HEK293T (cell line): Measurements from ENCODE around the gene FAM171A2.

ENCODE experiments used
- CTCF ChIA-PET: fragments of 350-600 bp; formaldehyde crosslinking; extraction: SDS; loops from one replicate; lab custom pipeline; 2021; ENCODE audit warnings: antibody characterized with exemption, inconsistent platforms; lab: Yijun Ruan, JAX
- POLR2A ChIA-PET: fragments of 350-600 bp; formaldehyde crosslinking; extraction: SDS; loops from one replicate; lab custom pipeline; 2020; ENCODE audit warnings: antibody characterized with exemption, inconsistent platforms; lab: Yijun Ruan, JAX
- DNase-seq: peaks from one replicate; pipeline ENCODE4 v3.0.0; 2012; ENCODE audit warnings: mixed read lengths; ENCODE audit errors: extremely low spot score
- ARNT ChIP-seq: fragments of 450-650 bp; IDR thresholded peaks from 2 replicates; pipeline ENCODE4 v1.6.1; 2017; ENCODE audit warnings: mild to moderate bottlenecking
- BHLHE40 ChIP-seq: fragments of 450-650 bp; IDR thresholded peaks from 2 replicates; pipeline ENCODE4 v1.6.1; 2016; ENCODE audit warnings: mild to moderate bottlenecking, moderate library complexity, borderline replicate concordance
- CTBP1 ChIP-seq: fragments of 450-650 bp; IDR thresholded peaks from 2 replicates; pipeline ENCODE4 v1.6.1; 2016; ENCODE audit warnings: borderline replicate concordance
- ELF4 ChIP-seq: fragments of 450-650 bp; IDR thresholded peaks from 2 replicates; pipeline ENCODE4 v1.6.1; 2017; ENCODE audit warnings: antibody characterized with exemption
- FOXA1 ChIP-seq: fragments of 450-650 bp; IDR thresholded peaks from 2 replicates; pipeline ENCODE4 v1.6.1; 2016; ENCODE audit warnings: mild to moderate bottlenecking
- FOXK2 ChIP-seq: fragments of 450-650 bp; IDR thresholded peaks from 2 replicates; pipeline ENCODE4 v1.6.1; 2016; ENCODE audit warnings: mild to moderate bottlenecking
- FOXM1 ChIP-seq: fragments of 450-650 bp; IDR thresholded peaks from 2 replicates; pipeline ENCODE4 v1.6.1; 2017; ENCODE audit warnings: mild to moderate bottlenecking, borderline replicate concordance
- HDGF ChIP-seq: fragments of 450-650 bp; IDR thresholded peaks from 2 replicates; pipeline ENCODE4 v1.6.1; 2017; ENCODE audit warnings: antibody characterized with exemption, borderline replicate concordance
- L3MBTL2 ChIP-seq: fragments of 450-650 bp; conservative IDR thresholded peaks from 2 replicates; pipeline ENCODE4 v1.6.1; 2016; ENCODE audit warnings: mild to moderate bottlenecking
- LEF1 ChIP-seq: fragments of 450-650 bp; IDR thresholded peaks from 2 replicates; pipeline ENCODE4 v1.6.1; 2017; ENCODE audit warnings: mild to moderate bottlenecking, borderline replicate concordance
- NFRKB ChIP-seq: fragments of 450-650 bp; IDR thresholded peaks from 2 replicates; pipeline ENCODE4 v1.6.1; 2016; ENCODE audit warnings: mild to moderate bottlenecking, moderate library complexity
- SP1 ChIP-seq: fragments of 450-650 bp; IDR thresholded peaks from 2 replicates; pipeline ENCODE4 v1.6.1; 2017
- SUZ12 ChIP-seq: fragments of 450-650 bp; IDR thresholded peaks from 2 replicates; pipeline ENCODE4 v1.6.1; 2016; ENCODE audit warnings: mild to moderate bottlenecking
- TARDBP ChIP-seq: fragments of 450-650 bp; IDR thresholded peaks from 2 replicates; pipeline ENCODE4 v1.6.1; 2016
- ZNF384 ChIP-seq: fragments of 450-650 bp; IDR thresholded peaks from 2 replicates; pipeline ENCODE4 v1.6.1; 2016
- TF ChIP-seq, protein P1 (sequence below): fragments of 450-650 bp; IDR thresholded peaks from 2 replicates; pipeline ENCODE4 v1.6.1; 2016

The FAM171A2 gene

DNA sequence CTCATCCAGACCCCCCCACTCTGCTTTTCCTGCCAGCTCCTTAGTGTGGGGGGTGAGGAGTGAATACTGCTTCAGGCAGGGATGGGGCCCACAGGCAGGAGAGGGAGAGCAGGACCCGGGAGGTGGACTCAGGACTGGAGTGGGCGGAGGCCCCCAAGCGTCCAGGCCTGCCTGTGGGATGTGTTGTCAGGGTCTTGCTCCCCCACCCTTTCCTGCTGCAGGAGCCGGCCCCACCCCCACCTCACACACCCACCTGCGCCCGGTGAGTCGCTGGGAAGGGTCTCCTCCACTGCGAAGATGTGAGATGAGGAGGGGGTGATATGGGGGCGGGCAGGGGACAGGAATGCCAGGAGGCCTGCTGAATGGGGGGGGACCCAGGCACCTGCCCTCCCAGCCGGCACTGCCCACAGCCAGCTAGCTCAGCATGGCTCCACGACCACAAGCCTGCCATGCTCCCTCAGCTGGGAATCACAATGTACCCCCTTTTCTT is 1.1 kb downstream of the FAM171A2 start:
- CTCF ChIA-PET, result interaction anchor here (0.9 to 1.2 kb wide), 6 partner anchors 8 to 177 kb away, joined by 3 to 4 read pairs (median 3); partner anchors contain the start of gene SLC25A39
- POLR2A ChIA-PET, result interaction anchor here (0.5 to 3.2 kb wide), 8 partner anchors 9 to 149 kb away, joined by 3 to 12 read pairs (median 4); partner anchors contain the start of genes GRN and UBTF
- TF ChIP-seq, protein P1, sequence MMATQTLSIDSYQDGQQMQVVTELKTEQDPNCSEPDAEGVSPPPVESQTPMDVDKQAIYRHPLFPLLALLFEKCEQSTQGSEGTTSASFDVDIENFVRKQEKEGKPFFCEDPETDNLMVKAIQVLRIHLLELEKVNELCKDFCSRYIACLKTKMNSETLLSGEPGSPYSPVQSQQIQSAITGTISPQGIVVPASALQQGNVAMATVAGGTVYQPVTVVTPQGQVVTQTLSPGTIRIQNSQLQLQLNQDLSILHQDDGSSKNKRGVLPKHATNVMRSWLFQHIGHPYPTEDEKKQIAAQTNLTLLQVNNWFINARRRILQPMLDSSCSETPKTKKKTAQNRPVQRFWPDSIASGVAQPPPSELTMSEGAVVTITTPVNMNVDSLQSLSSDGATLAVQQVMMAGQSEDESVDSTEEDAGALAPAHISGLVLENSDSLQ, result no peak
- TF ChIP-seq FOXK2 (no peak), SUZ12 (no peak), BHLHE40 (no peak), SP1 (no peak), ELF4 (no peak), HDGF (no peak), ARNT (no peak), FOXA1 (no peak), L3MBTL2 (no peak), LEF1 (no peak), NFRKB (no peak)
- DNase-seq, result no peak

GRCh38 chr17:44361292-44362260 is 2.1 kb downstream of the FAM171A2 start:
- POLR2A ChIA-PET, result interaction anchor here (1.2 to 3.2 kb wide), 2 partner anchors 16 to 24 kb away, joined by 5 to 12 read pairs (median 6); partner anchors contain the start of gene GRN
- DNase-seq, result no peak
- CTCF ChIA-PET, result interaction anchor here (0.9 to 1.0 kb wide), 3 partner anchors 9 to 173 kb away, joined by 3 to 4 read pairs (median 3); no protein-coding TSS in a partner anchor
- no peak for TF ChIP-seq CTBP1
- no peak for TF ChIP-seq ELF4
- TF ChIP-seq FOXK2, result no peak
- TF ChIP-seq FOXA1, result no peak
- no peak for TF ChIP-seq LEF1
- TF ChIP-seq, protein P1, result no peak
- TF ChIP-seq L3MBTL2, result no peak
- no peak for TF ChIP-seq ZNF384
- TF ChIP-seq BHLHE40, result no peak
- no peak for TF ChIP-seq FOXM1
- no peak for TF ChIP-seq NFRKB
- no peak for TF ChIP-seq ARNT
- TF ChIP-seq TARDBP, result no peak
- TF ChIP-seq SP1, result no peak

DNA sequence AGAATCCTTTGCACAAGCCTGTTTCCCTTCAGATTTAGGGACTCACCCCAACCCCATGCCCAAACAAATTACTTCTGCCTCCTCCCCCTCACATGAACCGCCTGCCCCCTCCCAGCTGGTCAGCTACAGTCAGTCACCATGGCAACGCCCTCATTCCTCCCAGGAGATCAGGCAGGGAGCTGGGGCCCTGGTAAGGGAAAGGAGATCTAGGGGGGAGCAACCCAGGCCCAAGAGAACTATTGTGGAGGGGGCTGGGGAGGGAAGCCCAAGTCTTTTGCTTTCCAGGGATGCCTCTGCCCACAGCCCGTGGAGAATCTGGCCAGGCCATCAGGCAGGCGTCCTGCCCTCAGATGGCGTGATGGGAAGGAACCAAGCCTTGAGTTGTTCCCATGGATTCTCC is 2.8 kb downstream of the FAM171A2 start:
- TF ChIP-seq LEF1 (no peak), FOXA1 (no peak), HDGF (no peak), L3MBTL2 (no peak), TARDBP (no peak)
- POLR2A ChIA-PET, result interaction anchor here (1.9 to 3.2 kb wide), 2 partner anchors 16 to 25 kb away, joined by 6 to 12 read pairs; partner anchors contain the start of gene GRN
- CTCF ChIA-PET, result no interaction called here
- DNase-seq, result no peak

DNA sequence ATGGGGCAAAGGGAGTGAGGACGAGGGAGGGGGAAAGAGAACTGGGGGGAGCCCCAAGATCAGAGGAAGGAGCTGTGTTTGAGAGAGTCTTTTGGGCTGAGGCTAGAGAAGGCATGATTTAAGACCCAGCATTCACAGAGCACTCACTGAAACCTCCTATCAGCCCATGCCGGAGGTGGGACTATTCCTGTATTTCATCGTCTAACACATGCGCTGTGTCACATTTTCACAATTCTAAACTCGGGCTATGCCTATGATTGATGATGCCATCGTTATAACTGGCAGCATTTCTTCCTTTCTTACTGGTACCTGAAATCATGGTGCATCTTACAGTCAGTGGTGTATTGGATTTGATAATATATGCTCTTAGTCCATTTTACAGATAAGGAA is 3.5 kb downstream of the FAM171A2 start:
- POLR2A ChIA-PET, result interaction anchor here (0.7 to 3.2 kb wide), 5 partner anchors 15 to 174 kb away, joined by 3 to 14 read pairs (median 6); partner anchors contain the start of genes GPATCH8, GRN and TMUB2
- DNase-seq, result no peak
- CTCF ChIA-PET, result interaction anchor here (0.6 to 1.5 kb wide), 3 partner anchors 10 to 25 kb away, joined by 4 to 5 read pairs (median 4); partner anchors contain the start of gene GRN
- TF ChIP-seq ZNF384 (no peak), ELF4 (no peak), LEF1 (no peak), FOXA1 (no peak), FOXM1 (no peak), FOXK2 (no peak)

GRCh38 chr17:44359458-44360143 is 4.1 kb downstream of the FAM171A2 start:
- CTCF ChIA-PET, result interaction anchor here (0.6 to 1.5 kb wide), 3 partner anchors 10 to 24 kb away, joined by 4 to 5 read pairs (median 4); partner anchors contain the start of gene GRN
- DNase-seq, result no peak
- no peak for TF ChIP-seq LEF1
- no peak for TF ChIP-seq SP1
- TF ChIP-seq FOXM1, result no peak
- no peak for TF ChIP-seq SUZ12
- no peak for TF ChIP-seq BHLHE40
- TF ChIP-seq CTBP1, result no peak
- no peak for TF ChIP-seq L3MBTL2
- no peak for TF ChIP-seq NFRKB
- no peak for TF ChIP-seq FOXK2
- TF ChIP-seq ZNF384, result no peak
- no peak for TF ChIP-seq ELF4
- no peak for TF ChIP-seq ARNT
- TF ChIP-seq TARDBP, result no peak
- TF ChIP-seq HDGF, result no peak
- TF ChIP-seq, protein P1, result no peak
- TF ChIP-seq FOXA1, result no peak
- POLR2A ChIA-PET, result interaction anchor here (0.7 to 2.6 kb wide), 4 partner anchors 15 to 173 kb away, joined by 3 to 14 read pairs (median 5); partner anchors contain the start of genes GPATCH8, GRN and TMUB2
